Measurements from ENCODE around the gene TRMT1L. TPM values are rescaled to one million over a fixed set of nuclear protein-coding genes. Genes with fewer than 3 reads are reported as not detected.

Gene TRMT1L
- polyA plus RNA-seq, 1 experiment = 13.4 TPM

GRCh38 chr1:185087101-185087500 is 69.7 kb downstream of the TRMT1L start:
- POLR2A ChIA-PET = no interaction called here
- TF ChIP-seq CTCF (IDR thresholded peaks at IDR 0.05; ENCODE audit: insufficient read depth, low read depth, low read length) = no peak
- peaks cover 6% of the 10 kb centered on the region for H3K36me3 ChIP-seq (ENCODE audit: control insufficient read depth, insufficient read depth, low read length)
- H3K27me3 ChIP-seq (ENCODE audit: control insufficient read depth, insufficient read depth, low read length) = no peaks in the 10 kb centered on the region
- CTCF ChIA-PET = no interaction called here
- no peak overlapping the region for H3K4me3 ChIP-seq (ENCODE audit: low read depth, low read length)
- DNase-seq (ENCODE audit: low read depth) = no peak

GRCh38 chr1:185083818-185084217 is 72.9 kb downstream of the TRMT1L start:
- TF ChIP-seq CTCF (IDR thresholded peaks at IDR 0.05; ENCODE audit: insufficient read depth, low read depth, low read length) = no peak
- H3K4me3 ChIP-seq (ENCODE audit: low read depth, low read length) = no peak overlapping the region
- CTCF ChIA-PET = interaction anchor here (0.9 kb wide), 1 partner anchor 15 kb away, joined by 3 read pairs; no protein-coding TSS in a partner anchor
- no peak for DNase-seq (ENCODE audit: low read depth)
- POLR2A ChIA-PET = no interaction called here
- H3K27me3 ChIP-seq (ENCODE audit: control insufficient read depth, insufficient read depth, low read length) = no peaks in the 10 kb centered on the region
- no peaks in the 10 kb centered on the region for H3K36me3 ChIP-seq (ENCODE audit: control insufficient read depth, insufficient read depth, low read length)

- no peak overlapping the region for H3K4me3 ChIP-seq (ENCODE audit: low read depth, low read length)
- DNase-seq (ENCODE audit: low read depth) = no peak
- ChIA-PET CTCF (no interaction called here), POLR2A (no interaction called here)
- TF ChIP-seq CTCF (IDR thresholded peaks at IDR 0.05; ENCODE audit: insufficient read depth, low read depth, low read length) = no peak
- no peaks in the 10 kb centered on the region for H3K36me3 ChIP-seq (ENCODE audit: control insufficient read depth, insufficient read depth, low read length)
- H3K27me3 ChIP-seq (ENCODE audit: control insufficient read depth, insufficient read depth, low read length) = no peaks in the 10 kb centered on the region
Observed at GRCh38 chr1:185080422-185080821, 76.3 kb downstream of the TRMT1L start.

GRCh38 chr1:185077374-185077773 is 79.4 kb downstream of the TRMT1L start:
- no peak overlapping the region for H3K4me3 ChIP-seq (ENCODE audit: low read depth, low read length)
- CTCF ChIA-PET = no interaction called here

GRCh38 chr1:185075476-185075875 is 81.3 kb downstream of the TRMT1L start:
- H3K27me3 ChIP-seq (ENCODE audit: control insufficient read depth, insufficient read depth, low read length) = no peaks in the 10 kb centered on the region
- ChIA-PET CTCF (interaction anchor here (1.0 kb wide), 1 partner anchor 22 kb away, joined by 3 read pairs; no protein-coding TSS in a partner anchor), POLR2A (no interaction called here)
- no peak for DNase-seq (ENCODE audit: low read depth)
- H3K4me3 ChIP-seq (ENCODE audit: low read depth, low read length) = no peak overlapping the region
- TF ChIP-seq CTCF (IDR thresholded peaks at IDR 0.05; ENCODE audit: insufficient read depth, low read depth, low read length) = no peak
- no peaks in the 10 kb centered on the region for H3K36me3 ChIP-seq (ENCODE audit: control insufficient read depth, insufficient read depth, low read length)

More at GRCh38 chr1:185077374-185077773, 79.4 kb downstream of the TRMT1L start:
- Histone ChIP-seq H3K36me3 (ENCODE audit: control insufficient read depth, insufficient read depth, low read length) (no peaks in the 10 kb centered on the region), H3K27me3 (ENCODE audit: control insufficient read depth, insufficient read depth, low read length) (no peaks in the 10 kb centered on the region)
- POLR2A ChIA-PET = no interaction called here
- no peak for DNase-seq (ENCODE audit: low read depth)
- no peak for TF ChIP-seq CTCF (IDR thresholded peaks at IDR 0.05; ENCODE audit: insufficient read depth, low read depth, low read length)

Measured in BJ (cell line).